Heart right ventricle (tissue), 16 donors: ENCODE measurements around the gene DCN. TPM values are rescaled to one million over a fixed set of nuclear protein-coding genes. Genes with fewer than 3 reads are reported as not detected.
A peak's percentile ranks its signal among the peaks of the same experiment; 100 is the strongest.

ENCODE experiments used
- ATAC-seq, 8 donors: fragments of 200-7000 bp; cut with Tn5 transposase; one replicate each; pipeline ENCODE4 v1.9.1; 2020; ENCODE audit warnings: mild to moderate bottlenecking in 8 of 8, moderate library complexity in 8 of 8, moderate number of reproducible peaks in 1 of 8
- DNase-seq, 2 donors: peaks; one replicate each; pipeline ENCODE4 v3.0.0-alpha.2; 2020
- H3K27ac ChIP-seq, 10 donors: fragments of 200-600 bp; sonication (generic) in 2 of 10; one replicate each; pipeline versions ENCODE4 v1.5.0 to v1.8.0; 2020 to 2022; ENCODE audit warnings: mild to moderate bottlenecking in 3 of 10
- H3K27me3 ChIP-seq, 7 donors: fragments of 200-600 bp; one replicate each; pipeline ENCODE4 v1.8.0; 2021 to 2022; ENCODE audit warnings: mild to moderate bottlenecking in 2 of 7
- H3K36me3 ChIP-seq, 9 donors: fragments of 200-600 bp; sonication (generic) in 1 of 9; one replicate each; pipeline versions ENCODE4 v1.5.0 to v1.8.0; 2020 to 2022; ENCODE audit warnings: mild to moderate bottlenecking in 2 of 9
- H3K4me1 ChIP-seq, 9 donors: fragments of 200-600 bp; sonication (generic) in 1 of 9; one replicate each; pipeline versions ENCODE4 v1.5.0 to v1.8.0; 2020 to 2022; ENCODE audit warnings: mild to moderate bottlenecking in 4 of 9
- H3K4me3 ChIP-seq, 10 donors: fragments of 200-600 bp; sonication (generic) in 2 of 10; one replicate each; pipeline versions ENCODE4 v1.5.0 to v1.8.0; 2020 to 2022; ENCODE audit warnings: mild to moderate bottlenecking in 7 of 10, moderate library complexity in 2 of 10
- H3K9me3 ChIP-seq, 11 donors: fragments of 200-600 bp in 10 of 11; sonication (generic) in 2 of 11; one replicate each; pipeline versions ENCODE4 v1.5.0 to v1.8.0; 2013 to 2022; ENCODE audit warnings: mild to moderate bottlenecking in 2 of 11, control low read depth in 1 of 11, moderate library complexity in 1 of 11
- CTCF ChIP-seq, 9 donors: fragments of 200-600 bp; sonication (generic) in 2 of 9; IDR thresholded peaks; one replicate each; pipeline versions ENCODE4 v1.5.0 to v1.8.0; 2021 to 2022; ENCODE audit warnings: antibody characterized with exemption in 9 of 9, mild to moderate bottlenecking in 5 of 9, moderate library complexity in 1 of 9
- WGBS, 2 donors: extraction: QIAGEN DNeasy Blood & Tissue Kit; methylation state at CpG; one replicate each; pipeline ENCODE4 v1.1.7; 2013; ENCODE audit warnings: inconsistent platforms in 1 of 2; 5-methylcytosine and 5-hydroxymethylcytosine counted together
- intact Hi-C, 10 donors: fragments of 100-400 bp; cut with DNase I; formaldehyde crosslinking; loops; one replicate each; pipeline versions ENCODE4 v1.11.1 to v1.14.2; 2022
- polyA plus RNA-seq, 2 donors: library from polyadenylated mRNA; stranded (reverse); fragments of 200-250 nt; gene quantifications; one replicate each; pipeline ENCODE4 v1.2.3, GENCODE V29; 2013
- total RNA-seq, 10 donors: library from RNA; stranded (reverse); fragmentation: NEBNext Ultra II Directional in 3 of 10; extraction: Animal tissue kit (Norgen Biotek cat#: 25700) in 3 of 10; gene quantifications; one replicate each; pipeline versions ENCODE4 v1.2.1 to v1.2.4, GENCODE V29; 2021 to 2023
- donor health status: Arrhythmogenic right ventricular cardiomyopathy.
- donor health status: ischemic (EF 13 %, LVEDD 7.1; RV severe dilation, severe dysfunction).
- donor health status: healthy with polysubstance abuse.
- donor health status: DM: no; HTN: yes; CAD: no.
- donor health status: DM: no; HTN: no; CAD: no.
- donor health status: ischemic (EF 25% LVEDD 6.9; RV normal size, moderate dysfunction).
- donor health status: ischemic (EF 25% LVEDD 5.7; RV mildly dilated, moderate dysfunction).
- donor health status: healthy.
- donor health status: DM: yes; HTN: yes; CAD: no.
- donor health status: Ischemic cardiomyopathy.
- donor health status: ischemic (EF 35%, LVEDD 5.7; RV mildly dilated, moderate dysfunction).
- donor health status: nonischemic (EF 11% LVEDD 7.7; RV severe dilation, severe dysfunction).
- donor health status: DM: yes; HTN: yes; CAD: no.
- donor health status: PGD.
- donor health status: ischemic (EF 29% LVEDD 5.4; RV normal size, mild dysfunction).
- donor health status: nonischemic (EF 23%, LVEDD 6.1; RV moderate dilation, normal function).

DCN gene
- total and polyA plus RNA-seq, 12 donors: 286 to 1,072 (median 557) TPM

GRCh38 chr12:91106283-91106682 is 76.3 kb downstream of the DCN start:
- Histone ChIP-seq H3K4me1 (no peaks in the 10 kb centered on the region), H3K27ac (peak overlapping the region in 4 of 10 donors; percentile 15 to 52 (median 34)), H3K27me3 (no peaks in the 10 kb centered on the region), H3K36me3 (peaks cover 0 to 22% (median 0%) of the 10 kb centered on the region in 9 donors), H3K9me3 (no peaks in the 10 kb centered on the region), H3K4me3 (peak overlapping the region in 6 of 10 donors; percentile 18 to 39 (median 31))
- ATAC-seq: no peak
- no peak for TF ChIP-seq CTCF (IDR thresholded peaks at IDR 0.05)
- no peak for DNase-seq
- intact Hi-C loops: loop anchor here in 4 of 10 donors (2.0 to 5.0 kb wide), 3 partner anchors 124 to 129 kb away; no protein-coding TSS in a partner anchor

GRCh38 chr12:91105807-91106206 is 76.8 kb downstream of the DCN start:
- Histone ChIP-seq H3K4me1 (no peaks in the 10 kb centered on the region), H3K27ac (peak overlapping the region in 4 of 10 donors; percentile 15 to 52 (median 34)), H3K9me3 (no peaks in the 10 kb centered on the region), H3K4me3 (peak overlapping the region in 7 of 10 donors; percentile 3 to 39 (median 30)), H3K27me3 (no peaks in the 10 kb centered on the region), H3K36me3 (peaks cover 0 to 22% (median 0%) of the 10 kb centered on the region in 9 donors)
- 71 to 73% methylated on average over 5 of the region's 5 CpGs for WGBS, 2 donors
- intact Hi-C loops: loop anchor here in 4 of 10 donors (2.0 to 5.0 kb wide), 3 partner anchors 124 to 129 kb away; no protein-coding TSS in a partner anchor
- TF ChIP-seq CTCF (IDR thresholded peaks at IDR 0.05): no peak
- no peak for ATAC-seq
- no peak for DNase-seq

GRCh38 chr12:91104812-91105466 is 77.7 kb downstream of the DCN start:
- DNase-seq (no peak), ATAC-seq (no peak)
- no peaks in the 10 kb centered on the region for H3K27me3 ChIP-seq
- WGBS, 2 donors: 56 to 74% methylated on average over 1 of the region's 1 CpG
- no peaks in the 10 kb centered on the region for H3K4me1 ChIP-seq
- peaks cover 0 to 22% (median 0%) of the 10 kb centered on the region in 9 donors for H3K36me3 ChIP-seq
- no peak for TF ChIP-seq CTCF (IDR thresholded peaks at IDR 0.05)
- H3K4me3 ChIP-seq: peak overlapping the region in 6 of 10 donors; percentile 3 to 39 (median 31)
- H3K27ac ChIP-seq: peak overlapping the region in 3 of 10 donors; percentile 17 to 52 (median 32)
- intact Hi-C loops: loop anchor here in 3 of 10 donors (5.0 kb wide), 2 partner anchors 123 to 128 kb away; no protein-coding TSS in a partner anchor
- H3K9me3 ChIP-seq: no peaks in the 10 kb centered on the region

GRCh38 chr12:91103624-91104023 is 79.0 kb downstream of the DCN start:
- Histone ChIP-seq H3K4me3 (no peak overlapping the region), H3K9me3 (no peaks in the 10 kb centered on the region), H3K4me1 (no peaks in the 10 kb centered on the region), H3K27ac (no peak overlapping the region), H3K36me3 (peaks cover 0 to 22% (median 0%) of the 10 kb centered on the region in 9 donors), H3K27me3 (no peaks in the 10 kb centered on the region)
- intact Hi-C loops: no loop called here
- no peak for ATAC-seq
- TF ChIP-seq CTCF (IDR thresholded peaks at IDR 0.05): no peak
- no peak for DNase-seq
- 62 to 72% methylated on average over 1 of the region's 1 CpG for WGBS, 2 donors
